Measurements from ENCODE around the gene DOCK3. TPM values are rescaled to one million over a fixed set of nuclear protein-coding genes. Genes with fewer than 3 reads are reported as not detected.
"Not testable (repeated sequence)": the region's sequence is repeated elsewhere in the genome, so short reads cannot be mapped to it uniquely, and the experiment has no call there.

Gene DOCK3
- total RNA-seq, 1 donor from 2014 or later = 0.72 TPM

DNA sequence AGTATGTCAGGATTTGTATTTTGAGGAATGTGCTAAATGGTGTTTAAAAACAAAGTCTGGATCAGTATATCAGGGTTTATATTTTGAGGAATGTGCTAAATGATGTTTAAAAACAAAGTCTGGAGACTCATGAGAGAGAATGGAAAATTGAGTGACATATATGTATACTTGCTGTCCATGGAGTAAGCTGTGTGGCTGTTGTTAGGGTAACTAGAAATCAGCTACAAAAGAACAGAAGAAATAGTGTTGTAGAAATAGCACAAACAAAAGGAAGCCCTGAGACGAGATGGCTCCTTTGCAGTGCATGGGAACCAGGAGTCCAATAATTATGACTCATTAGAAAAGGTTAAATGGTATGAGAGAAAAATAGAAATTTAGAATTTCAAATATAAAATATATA, 427.7 kb downstream of the DOCK3 start:
- DNase-seq (ENCODE audit: low spot score) = no peak

DNA sequence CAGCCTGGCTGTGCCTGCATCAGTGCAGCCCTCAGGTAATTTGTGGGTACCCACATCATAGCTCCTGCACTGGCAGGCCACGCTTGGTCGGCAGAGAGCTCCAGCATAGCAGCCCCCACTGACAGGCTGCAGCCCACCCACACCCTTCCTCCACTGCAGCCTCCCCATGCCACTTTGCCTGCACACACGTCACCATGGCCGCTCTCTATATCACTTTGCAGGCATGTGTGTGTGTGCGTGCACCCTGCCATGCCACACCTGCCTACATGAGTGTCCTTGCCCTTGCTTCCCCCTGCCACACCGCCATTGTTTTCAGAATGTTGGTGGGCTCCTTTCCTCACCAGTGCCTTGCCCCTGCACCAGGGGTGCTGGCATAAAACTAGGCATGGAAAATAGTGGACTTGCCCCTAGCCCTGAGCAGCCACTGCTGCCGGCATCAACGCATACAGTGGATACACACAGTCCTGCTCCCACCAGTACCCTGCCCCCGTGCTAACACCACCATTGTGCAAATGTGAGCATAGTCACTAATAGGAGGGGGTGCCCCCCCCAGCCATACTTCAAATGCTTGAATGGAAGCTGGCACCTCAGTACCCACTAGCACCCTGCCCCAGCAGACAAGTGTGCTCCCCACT, 431.6 kb downstream of the DOCK3 start:
- no peak for DNase-seq (ENCODE audit: low spot score)

DNA sequence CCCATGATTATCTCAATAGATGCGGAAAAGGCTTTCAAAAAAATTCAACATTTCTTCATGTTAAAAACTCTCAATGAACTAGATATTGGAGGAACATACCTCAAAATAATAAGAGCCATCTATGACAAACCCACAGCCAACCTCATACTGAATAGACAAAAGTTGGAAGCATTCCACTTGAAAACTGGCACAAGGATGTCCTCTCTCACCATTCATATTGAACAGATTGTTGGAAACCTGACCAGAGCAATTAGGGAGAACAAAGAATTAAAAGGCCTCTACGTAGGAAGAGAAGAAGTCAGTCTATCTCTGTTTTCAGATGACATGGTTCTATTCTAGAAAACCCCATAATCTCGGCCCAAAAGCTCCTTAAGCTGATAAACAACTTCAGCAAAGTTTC, 435.9 kb downstream of the DOCK3 start:
- no peak for DNase-seq (ENCODE audit: low spot score)

DNA sequence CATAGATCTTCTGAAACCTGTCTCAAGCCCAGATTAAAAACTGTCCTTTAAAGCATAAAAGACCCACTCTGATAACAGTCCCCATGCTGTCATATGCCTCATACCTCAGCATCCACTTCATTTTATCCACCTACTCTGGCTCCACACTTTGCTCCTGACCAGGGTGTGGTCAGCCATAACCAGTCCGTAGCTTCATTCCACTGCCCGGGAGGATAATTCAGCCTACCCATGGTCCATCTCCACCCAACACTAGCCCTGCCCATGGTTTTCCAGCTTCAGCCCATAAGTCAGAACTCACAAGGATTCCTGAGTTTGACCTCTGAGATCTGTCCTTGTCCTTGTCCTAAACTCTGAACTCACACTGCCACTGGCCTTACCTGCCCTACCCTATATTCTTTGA, 448.2 kb downstream of the DOCK3 start:
- DNase-seq (ENCODE audit: low spot score) = no peak

DNA sequence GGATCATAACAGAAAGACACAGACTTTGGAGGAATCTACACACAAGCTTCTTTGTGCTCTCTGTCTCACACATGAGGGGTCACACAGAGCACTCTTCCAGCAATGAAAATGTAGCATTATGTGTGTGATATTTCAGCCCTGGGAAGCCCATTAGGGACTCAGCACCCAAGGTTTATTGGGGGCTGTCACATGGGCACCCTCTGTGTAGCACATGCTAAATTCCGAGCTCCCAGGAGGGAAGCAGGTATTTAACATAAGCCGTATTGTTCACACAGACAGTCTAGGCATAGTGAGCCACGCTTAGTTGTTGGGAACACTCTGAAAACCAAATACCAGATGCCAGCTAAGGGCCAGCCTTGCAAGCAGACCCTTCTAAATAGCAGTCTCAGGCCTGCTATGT, 448.8 kb downstream of the DOCK3 start:
- no peak for DNase-seq (ENCODE audit: low spot score)

DNA sequence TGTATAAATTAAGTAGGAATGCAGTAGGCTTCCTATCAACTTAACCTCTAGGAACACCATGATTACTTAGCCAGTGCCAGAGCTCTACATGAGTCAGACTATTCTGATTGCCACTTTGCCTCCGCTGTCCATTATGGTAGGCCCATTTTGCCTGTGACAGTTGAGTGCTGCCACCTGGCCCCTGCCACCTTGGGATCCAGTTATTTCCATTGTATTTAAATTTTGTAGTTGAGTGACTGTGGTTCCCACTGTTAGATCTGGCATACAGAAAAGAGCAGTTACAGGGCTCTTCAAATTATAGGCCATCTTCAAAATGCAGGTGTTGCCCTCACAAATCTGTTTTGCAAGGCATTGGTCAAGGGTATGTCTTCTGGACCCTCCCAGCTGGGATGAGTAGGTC, 456.9 kb downstream of the DOCK3 start:
- DNase-seq (ENCODE audit: low spot score) = not testable (repeated sequence)

DNA sequence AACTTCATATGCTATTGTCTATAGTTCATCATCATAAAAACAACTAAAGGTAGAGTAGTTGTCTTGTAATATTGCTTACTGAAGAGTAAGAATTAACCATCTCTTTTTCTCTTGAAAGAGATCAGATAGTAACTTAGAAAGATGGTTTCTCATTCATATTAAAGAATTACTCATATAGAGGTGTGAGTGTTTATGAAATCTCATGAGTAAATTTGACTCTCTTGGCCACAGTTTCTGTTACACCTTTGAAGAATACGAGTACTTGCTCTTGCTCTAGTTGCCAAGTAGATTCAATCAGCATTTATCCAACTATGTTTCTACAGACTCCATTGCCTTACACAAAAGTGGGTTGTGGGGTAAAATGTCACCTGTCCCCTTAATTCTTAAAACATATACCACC, 463.0 kb downstream of the DOCK3 start:
- no peak for DNase-seq (ENCODE audit: low spot score)

DNA sequence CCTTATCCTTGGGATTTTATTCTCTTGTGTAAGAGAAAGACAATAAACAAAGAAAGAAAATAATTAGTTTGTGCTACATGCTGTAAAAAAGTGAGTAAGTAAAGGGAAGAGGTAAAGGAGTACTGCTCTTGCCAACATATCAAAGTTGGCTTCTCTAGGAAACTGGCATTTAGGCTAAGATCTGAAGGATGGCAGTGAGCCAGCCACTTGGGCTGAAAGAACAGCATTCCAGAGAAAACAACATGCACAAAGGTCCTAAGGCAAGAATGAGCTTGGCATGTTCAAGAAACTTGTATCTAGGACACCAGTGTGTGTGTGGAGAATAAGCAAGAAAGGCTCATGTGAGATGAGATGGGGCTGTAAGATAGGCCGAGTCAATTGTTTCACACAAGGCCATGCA, 464.9 kb downstream of the DOCK3 start:
- no peak for DNase-seq (ENCODE audit: low spot score)

DNA sequence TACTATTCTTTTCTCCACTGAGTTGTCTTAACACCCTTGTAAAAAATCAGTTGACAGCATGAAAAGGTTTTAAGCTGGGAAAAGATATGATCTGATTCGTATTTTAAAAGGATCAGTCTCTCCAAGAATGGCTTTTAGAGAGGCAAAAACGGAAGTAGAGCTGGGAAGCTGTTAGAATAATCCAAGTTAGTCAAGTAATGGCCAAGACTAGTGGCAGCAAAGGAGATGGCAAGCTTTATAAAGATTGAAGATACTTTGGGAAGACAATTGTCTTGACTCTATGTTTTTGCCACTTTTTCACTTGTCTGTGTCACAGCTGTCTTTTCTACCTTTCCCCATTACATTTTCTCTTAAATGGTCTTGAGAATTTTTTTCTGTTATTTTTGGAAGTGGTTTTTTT, 466.8 kb downstream of the DOCK3 start:
- no peak for DNase-seq (ENCODE audit: low spot score)

DNA sequence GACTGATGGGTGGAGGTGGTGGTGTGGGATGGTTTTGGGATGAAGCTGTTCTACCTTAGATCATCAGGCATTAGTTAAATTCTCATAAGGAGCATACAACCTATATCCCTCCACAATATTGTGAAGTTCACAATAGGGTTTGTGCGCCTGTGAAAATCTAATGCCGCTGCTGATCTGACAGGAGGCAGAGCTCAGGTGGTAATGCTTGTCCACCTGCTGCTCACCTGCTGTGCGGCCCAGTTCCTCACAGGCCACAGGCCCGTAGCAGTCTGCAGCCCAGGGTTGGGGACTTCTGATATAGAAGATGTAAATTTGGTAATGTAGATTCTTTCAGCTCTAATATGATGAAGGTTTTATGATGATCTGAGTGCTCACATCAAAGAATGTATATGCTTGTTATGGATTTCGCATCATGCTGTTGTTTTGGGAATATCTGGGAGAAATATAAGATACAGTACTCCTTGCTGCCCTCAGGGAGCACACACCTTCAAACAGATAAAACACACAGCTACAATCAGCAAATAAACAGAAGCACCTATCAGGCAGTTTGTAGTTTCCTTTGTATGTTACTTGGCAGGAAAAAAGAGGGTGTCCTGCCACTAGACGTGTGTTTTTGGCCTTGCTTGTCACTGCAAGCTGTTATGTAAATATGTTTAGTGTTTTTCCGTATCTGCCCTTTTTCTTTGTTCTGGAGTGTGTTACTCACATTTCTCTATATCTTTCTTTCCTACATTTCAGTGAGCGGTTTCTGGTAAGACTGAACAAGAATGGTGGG, 471.3 kb downstream of the DOCK3 start:
- no peak for DNase-seq (ENCODE audit: low spot score)

DNA sequence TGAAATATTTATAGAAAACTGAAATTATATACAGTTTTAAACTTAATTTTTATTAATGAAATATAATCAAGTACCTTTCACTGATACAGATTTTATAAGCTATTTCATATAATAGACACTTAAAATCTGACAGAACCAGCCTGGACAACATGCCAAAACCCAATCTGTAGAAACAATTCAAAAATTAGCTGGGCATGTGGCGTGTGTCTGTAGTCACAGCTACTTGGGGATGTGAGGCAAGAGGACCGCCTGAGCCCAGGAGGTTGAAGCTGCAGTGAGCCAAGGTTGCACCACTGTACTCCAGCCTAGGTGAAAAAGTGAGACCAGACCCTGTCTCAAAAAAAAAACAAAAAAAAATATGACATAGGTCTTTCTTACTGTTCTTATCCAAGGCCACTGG, 472.1 kb downstream of the DOCK3 start:
- DNase-seq (ENCODE audit: low spot score) = no peak

DNA sequence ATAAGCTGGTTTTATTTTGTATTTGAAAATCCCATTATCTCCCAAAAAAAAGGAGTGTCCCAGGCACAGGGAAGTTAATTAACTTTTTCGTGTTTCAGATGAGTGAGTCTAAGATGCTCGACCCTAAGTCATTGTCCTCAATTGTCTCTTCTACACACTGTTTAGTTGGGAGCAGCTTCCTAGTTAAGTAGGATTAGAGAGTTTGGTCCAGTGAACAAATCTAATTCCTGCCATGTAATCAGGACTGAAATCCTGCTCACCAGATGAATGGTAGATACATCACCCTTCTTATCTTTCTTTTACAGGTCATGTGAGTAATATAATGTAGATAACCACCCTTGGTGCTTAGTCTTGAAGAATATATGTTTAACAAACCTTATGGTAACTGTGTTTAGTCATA, 481.4 kb downstream of the DOCK3 start:
- no peak for DNase-seq (ENCODE audit: low spot score)

DNA sequence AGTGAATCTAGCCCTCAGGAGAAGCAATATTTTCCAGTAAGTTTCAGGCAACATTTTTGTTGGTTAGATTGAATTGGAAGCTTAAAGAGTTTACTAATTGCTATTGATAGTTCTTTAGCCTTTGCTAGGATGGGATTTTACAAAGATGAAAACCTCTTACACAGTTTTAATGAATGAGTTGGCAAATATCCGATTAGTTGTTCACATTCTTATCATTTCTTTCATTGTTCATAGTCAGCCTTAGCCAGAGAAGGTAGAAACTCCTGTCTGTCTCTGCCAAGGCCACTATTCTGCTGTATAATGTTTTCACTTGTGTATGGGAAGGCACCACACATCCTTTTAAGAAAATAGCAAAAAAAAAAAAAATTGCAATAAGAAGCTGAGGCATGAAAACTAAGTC, 488.3 kb downstream of the DOCK3 start:
- DNase-seq (ENCODE audit: low spot score) = no peak

DNA sequence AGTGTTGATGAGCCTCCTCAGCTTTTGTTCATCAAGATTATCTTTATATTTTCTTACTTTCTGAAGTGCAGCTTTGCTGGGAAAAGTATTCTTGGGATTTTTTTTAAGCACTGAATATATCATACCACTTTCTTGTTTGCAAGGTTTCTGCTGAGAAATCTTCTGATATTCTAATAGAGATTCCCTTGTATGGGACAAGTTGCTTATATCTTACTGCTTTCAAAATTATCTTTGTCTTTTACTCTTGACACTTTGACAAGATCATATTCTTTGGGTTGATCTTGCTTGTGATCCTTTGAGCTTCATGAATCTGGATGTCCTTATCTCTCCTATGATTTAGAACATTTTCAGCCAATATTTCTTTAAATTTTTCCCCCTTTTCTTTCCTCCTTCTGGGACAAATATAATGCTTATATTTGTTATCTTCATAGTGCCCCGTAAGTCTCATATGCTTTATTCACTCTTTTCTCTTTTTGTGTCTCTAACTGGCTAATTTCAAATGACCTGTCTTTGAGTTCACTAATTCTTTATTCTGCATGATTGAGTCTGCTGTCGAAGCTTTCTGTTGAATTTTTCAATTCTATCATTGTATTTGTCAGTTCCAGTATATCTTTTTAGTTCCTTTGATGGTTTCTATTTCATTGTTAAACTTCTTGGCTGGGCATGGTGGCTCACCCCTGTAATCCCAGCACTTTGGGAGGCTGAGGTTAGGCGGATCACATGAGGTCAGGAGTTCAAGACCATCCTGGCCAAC, 499.0 kb downstream of the DOCK3 start:
- no peak for DNase-seq (ENCODE audit: low spot score)

DNA sequence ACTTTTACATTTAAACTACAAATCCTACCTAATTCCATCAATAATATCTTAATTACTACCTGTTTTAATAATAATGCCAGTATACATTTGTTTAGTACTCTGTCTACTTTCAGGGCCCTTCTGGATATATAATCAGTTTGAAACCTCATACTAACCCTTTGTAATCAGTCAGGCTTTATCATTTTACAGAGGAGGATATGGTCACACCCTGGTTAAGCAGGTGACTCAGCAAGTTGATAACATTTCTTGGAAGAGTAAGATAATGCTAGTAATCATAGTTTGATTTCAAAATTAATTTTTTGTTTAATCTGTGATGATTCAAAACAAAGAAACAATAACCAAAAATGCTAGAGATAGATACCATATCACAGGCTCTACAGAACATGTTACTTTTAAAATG, 502.2 kb downstream of the DOCK3 start:
- no peak for DNase-seq (ENCODE audit: low spot score)

DNA sequence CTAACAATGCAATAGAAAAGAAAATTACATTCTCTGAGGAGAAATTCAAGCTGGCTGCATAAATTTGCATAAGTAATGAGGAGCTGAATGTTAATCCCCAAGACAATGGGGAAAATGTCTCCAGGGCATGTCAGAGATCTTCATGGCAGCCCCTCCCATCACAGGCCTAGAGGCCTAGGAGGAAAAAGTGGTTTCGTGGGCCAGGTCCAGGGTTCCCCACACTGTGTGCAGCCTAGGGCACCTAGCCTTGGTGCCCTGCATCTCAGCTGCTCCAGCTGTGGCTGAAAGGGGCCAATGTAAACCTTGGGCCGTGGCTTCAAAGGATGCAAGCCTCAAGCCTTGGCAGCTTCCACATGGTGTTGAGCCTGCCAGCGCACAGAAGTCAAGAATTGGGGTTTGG, 511.7 kb downstream of the DOCK3 start:
- DNase-seq (ENCODE audit: low spot score) = not testable (repeated sequence)

DNA sequence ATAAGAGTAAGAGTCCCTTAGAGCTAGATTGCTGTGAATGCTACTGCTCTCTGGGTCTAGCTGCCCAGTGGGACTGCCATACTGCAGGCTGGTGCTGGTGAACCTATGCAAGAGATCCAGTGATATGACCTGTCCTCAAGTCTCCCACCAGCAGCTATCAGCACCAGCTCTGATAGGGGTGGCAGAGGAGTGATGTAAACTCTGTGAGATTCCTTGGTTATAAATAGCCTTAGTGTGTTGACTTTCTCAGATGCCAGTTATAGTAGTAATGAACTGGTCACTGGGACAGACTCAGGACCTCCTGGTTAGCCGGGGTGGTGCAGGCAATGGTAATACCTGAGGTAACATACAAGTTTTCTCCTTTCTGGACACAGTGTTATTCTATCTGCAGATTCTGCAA, 515.5 kb downstream of the DOCK3 start:
- no peak for DNase-seq (ENCODE audit: low spot score)

DNA sequence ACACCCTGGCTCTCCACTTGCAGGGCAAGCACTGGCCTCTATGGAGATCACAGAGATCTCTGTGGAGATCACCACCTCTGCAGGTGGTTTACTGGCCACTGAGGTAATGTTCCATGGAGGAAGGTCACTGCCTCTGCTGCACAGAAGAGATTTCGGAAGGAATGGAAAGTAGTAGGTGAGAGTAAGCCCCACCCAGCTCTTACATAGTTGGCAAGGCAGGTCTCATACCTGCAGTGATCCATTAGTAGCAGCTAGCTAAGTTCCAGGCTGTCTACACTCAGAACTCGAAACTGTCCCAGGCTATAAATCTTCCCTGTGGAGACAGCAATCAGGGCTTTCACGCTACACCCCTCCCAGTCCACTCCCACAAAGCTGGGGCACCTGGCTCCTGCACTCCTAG, 516.1 kb downstream of the DOCK3 start:
- DNase-seq (ENCODE audit: low spot score) = no peak

DNA sequence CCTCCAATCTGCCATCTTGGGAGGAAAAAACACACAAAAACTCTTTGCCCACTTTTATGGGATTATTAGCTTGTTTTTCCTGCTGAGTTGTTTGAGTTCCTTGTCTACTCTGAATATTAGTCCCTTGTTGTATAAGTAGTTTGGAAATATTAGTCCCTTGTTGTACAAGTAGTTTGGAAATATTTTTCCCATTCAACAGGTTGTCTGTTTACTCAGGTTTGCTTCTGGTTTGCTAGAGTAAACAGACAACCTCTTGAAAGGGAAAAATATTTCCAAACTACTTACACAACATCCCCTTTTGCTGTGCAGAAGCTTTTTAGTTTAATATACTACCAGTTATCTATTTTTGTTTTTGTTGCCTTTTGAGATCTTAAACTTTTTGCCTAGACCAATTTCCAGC, 517.0 kb downstream of the DOCK3 start:
- no peak for DNase-seq (ENCODE audit: low spot score)

DNA sequence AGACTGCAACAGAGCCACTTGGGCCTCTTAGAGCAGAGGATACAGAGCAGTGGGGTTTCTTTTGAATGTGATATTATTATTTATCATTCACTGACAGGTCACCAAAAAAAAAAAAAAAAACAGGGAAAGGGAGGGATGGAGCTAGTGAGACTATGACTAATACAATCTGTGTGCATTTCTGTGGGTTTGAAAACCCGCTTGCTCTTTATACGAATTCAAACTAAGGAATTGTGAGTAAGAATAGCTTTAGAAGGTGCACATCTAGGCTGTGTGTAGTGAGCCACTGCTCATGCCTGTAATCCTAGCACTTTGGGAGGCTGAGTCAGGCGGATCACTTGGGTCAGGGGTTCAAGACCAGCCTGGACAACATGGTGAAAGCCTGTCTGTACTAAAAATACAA, 523.8 kb downstream of the DOCK3 start:
- DNase-seq (ENCODE audit: low spot score) = no peak

DNA sequence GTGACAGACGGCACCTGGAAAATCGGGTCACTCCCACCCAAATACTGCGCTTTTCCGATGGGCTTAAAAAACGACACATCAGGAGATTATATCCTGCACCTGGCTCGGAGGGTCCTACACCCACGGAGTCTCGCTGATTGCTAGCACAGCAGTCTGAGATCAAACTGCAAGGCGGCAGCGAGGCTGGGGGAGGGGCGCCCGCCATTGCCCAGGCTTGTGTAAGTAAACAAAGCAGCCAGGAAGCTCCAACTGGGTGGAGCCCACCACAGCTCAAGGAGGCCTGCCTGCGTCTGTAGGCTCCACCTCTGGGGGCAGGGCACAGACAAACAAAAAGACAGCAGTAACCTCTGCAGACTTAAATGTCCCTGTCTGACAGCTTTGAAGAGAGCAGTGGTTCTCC, 524.6 kb downstream of the DOCK3 start:
- DNase-seq (ENCODE audit: low spot score) = not testable (repeated sequence)

DNA sequence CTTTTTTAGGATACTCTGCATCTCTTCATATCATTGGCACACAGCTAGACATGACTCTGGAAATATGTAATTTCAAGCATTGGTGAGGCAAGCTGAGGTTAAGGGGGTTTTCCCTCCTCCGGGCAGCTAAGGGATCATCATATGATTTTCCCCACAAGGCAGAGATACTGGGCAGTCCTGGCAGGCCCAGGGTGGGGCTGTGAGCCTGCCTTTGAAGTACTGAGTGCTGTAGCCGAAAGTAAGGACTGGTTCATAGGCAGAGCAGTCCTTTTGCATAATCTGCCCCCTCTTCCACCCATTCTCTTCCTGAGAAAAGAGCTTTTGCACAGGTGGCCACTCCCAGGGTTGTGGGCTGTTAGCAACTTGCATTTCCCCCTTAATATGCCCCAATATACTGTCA, 541.6 kb downstream of the DOCK3 start:
- no peak for DNase-seq (ENCODE audit: low spot score)

DNA sequence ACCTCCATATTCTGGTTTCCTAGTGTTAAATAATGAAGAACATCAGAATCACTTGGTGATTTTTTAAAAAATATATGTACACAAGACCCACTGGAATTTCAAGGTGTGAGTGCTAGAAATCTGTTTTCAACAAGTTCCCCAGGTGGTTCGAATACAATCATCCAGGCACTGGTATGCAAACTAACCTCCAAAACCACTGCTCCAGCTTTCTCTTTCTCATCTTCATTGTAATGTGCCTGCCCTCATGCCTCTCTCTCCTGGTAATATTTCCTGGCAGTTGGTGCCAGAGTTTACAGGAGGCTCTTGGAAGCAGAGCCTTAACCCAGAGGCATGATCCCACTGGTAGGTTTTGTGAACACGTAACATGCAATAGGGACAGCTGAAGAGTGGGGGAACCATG, 547.2 kb downstream of the DOCK3 start:
- DNase-seq (ENCODE audit: low spot score) = no peak
